SK-N-SH (cell line): Measurements from ENCODE around the gene RAB25. TPM values are rescaled to one million over a fixed set of nuclear protein-coding genes. Genes with fewer than 3 reads are reported as not detected.
A peak's percentile ranks its signal among the peaks of the same experiment; 100 is the strongest.

Source experiments
- CHD2 ChIP-seq: fragments of 150-350 bp; IDR thresholded peaks from 2 replicates; pipeline ENCODE4 v1.6.1; 2018; ENCODE audit warnings: low read length; ENCODE audit not compliant: partially characterized antibody
- EP300 ChIP-seq, 2 experiments: IDR thresholded peaks; 2 replicates each; pipeline versions ENCODE4 v1.4.0 to v1.6.1; 2012; ENCODE audit warnings: borderline replicate concordance in 1 of 2, low read depth in 1 of 2, low read length in 1 of 2
- EZH2phosphoT487 ChIP-seq: fragments of 200-600 bp; sonication (generic); IDR thresholded peaks from 2 replicates; pipeline ENCODE4 v1.6.1; 2017; ENCODE audit warnings: low read depth, mixed run types, mild to moderate bottlenecking, antibody characterized with exemption, moderate library complexity, borderline replicate concordance
- FOSL2 ChIP-seq: IDR thresholded peaks from 2 replicates; pipeline ENCODE4 v1.4.0; 2012; ENCODE audit warnings: low read depth, mild to moderate bottlenecking, moderate library complexity, borderline replicate concordance
- FOXJ3 ChIP-seq: sonication (generic); formaldehyde crosslinking; IDR thresholded peaks from 2 replicates; pipeline ENCODE4 v1.5.1; 2020; ENCODE audit warnings: mild to moderate bottlenecking, missing genetic modification reagents
- FOXM1 ChIP-seq: IDR thresholded peaks from 2 replicates; pipeline ENCODE4 v1.4.0; 2012; ENCODE audit warnings: low read depth, mild to moderate bottlenecking
- MAX ChIP-seq: IDR thresholded peaks from 2 replicates; pipeline ENCODE4 v1.4.0; 2012; ENCODE audit warnings: low read depth
- MEF2A ChIP-seq: IDR thresholded peaks from 2 replicates; pipeline ENCODE4 v1.4.0; 2012; ENCODE audit warnings: low read depth, borderline replicate concordance
- MXI1 ChIP-seq: IDR thresholded peaks from 2 replicates; pipeline ENCODE4 v1.6.1; 2012; ENCODE audit warnings: mild to moderate bottlenecking, low read depth, low read length, improper control_type of control experiment
- NFIC ChIP-seq: IDR thresholded peaks from 2 replicates; pipeline ENCODE4 v1.4.0; 2012; ENCODE audit warnings: borderline replicate concordance
- NRF1 ChIP-seq: IDR thresholded peaks from 2 replicates; pipeline ENCODE4 v1.6.1; 2012; ENCODE audit warnings: low read depth, mild to moderate bottlenecking, low read length
- RXRA ChIP-seq: IDR thresholded peaks from 2 replicates; pipeline ENCODE4 v1.4.0; 2012; ENCODE audit warnings: low read depth, mild to moderate bottlenecking, borderline replicate concordance
- SIN3A ChIP-seq: IDR thresholded peaks from 2 replicates; pipeline ENCODE4 v1.6.1; 2012; ENCODE audit warnings: low read depth, mild to moderate bottlenecking, low read length, moderate library complexity, borderline replicate concordance
- TAF1 ChIP-seq: IDR thresholded peaks from 2 replicates; pipeline ENCODE4 v1.6.1; 2012; ENCODE audit warnings: low read depth, mild to moderate bottlenecking, low read length, moderate library complexity, borderline replicate concordance
- TCF12 ChIP-seq: IDR thresholded peaks from 2 replicates; pipeline ENCODE4 v1.4.0; 2012
- TEAD4 ChIP-seq: IDR thresholded peaks from 2 replicates; pipeline ENCODE4 v1.4.0; 2012; ENCODE audit warnings: mild to moderate bottlenecking, borderline replicate concordance; ENCODE audit not compliant: insufficient read depth
- YY1 ChIP-seq: IDR thresholded peaks from 2 replicates; pipeline ENCODE4 v1.4.0; 2012; ENCODE audit warnings: low read depth, mild to moderate bottlenecking
- polyA plus RNA-seq, 3 experiments: library from polyadenylated mRNA; depleted of rRNA; stranded (reverse); fragments of >200 nt; gene quantifications; 2 replicates each; pipeline ENCODE4 v1.2.3, GENCODE V29; 2012
- TF ChIP-seq, protein P1 (sequence below): fragments of 200-600 bp; sonication (generic); IDR thresholded peaks from 2 replicates; pipeline ENCODE4 v1.6.1; 2017; ENCODE audit warnings: antibody characterized with exemption, mild to moderate bottlenecking, moderate library complexity
- TF ChIP-seq, protein P2 (sequence below): IDR thresholded peaks from 2 replicates; pipeline ENCODE4 v1.4.0; 2012; ENCODE audit warnings: low read depth, borderline replicate concordance
- TF ChIP-seq, protein P3 (sequence below): fragments of 150-350 bp; IDR thresholded peaks from 2 replicates; pipeline ENCODE4 v1.6.1; 2017; ENCODE audit warnings: antibody characterized with exemption, low read length, low read depth, borderline replicate concordance

Gene RAB25
- polyA plus RNA-seq, 1 of the 3 experiments (the other 2 are of a cell fraction), result not detected

GRCh38 chr1:156114101-156114918, 53.4 kb downstream of the RAB25 start, which contains the start of gene LMNA (continued):
- TF ChIP-seq RXRA (peak; percentile 86; the same call in 1 of the 2 replicates), CHD2 (peak; percentile 38), MAX (peak; percentile 94), MEF2A (peak; percentile 55; the same call in 1 of the 2 replicates), TAF1 (peak; percentile 99), EZH2phosphoT487 (no peak), FOSL2 (peak; percentile 100), TEAD4 (no peak), MXI1 (peak; percentile 73), NRF1 (no peak), NFIC (peak; percentile 98), EP300 (IDR thresholded peaks at IDR 0.05; ENCODE audit: borderline replicate concordance in 1 of 2, low read depth in 1 of 2, low read length in 1 of 2) (peak in 1 of 2 experiments; percentile 88; a peak in 1 of 4 replicates), TCF12 (peak; percentile 79), FOXM1 (peak; percentile 75; the same call in 1 of the 2 replicates), SIN3A (peak; percentile 89), YY1 (no peak), FOXJ3 (CRISPR knock-in tag) (no peak)
- TF ChIP-seq, protein P1, sequence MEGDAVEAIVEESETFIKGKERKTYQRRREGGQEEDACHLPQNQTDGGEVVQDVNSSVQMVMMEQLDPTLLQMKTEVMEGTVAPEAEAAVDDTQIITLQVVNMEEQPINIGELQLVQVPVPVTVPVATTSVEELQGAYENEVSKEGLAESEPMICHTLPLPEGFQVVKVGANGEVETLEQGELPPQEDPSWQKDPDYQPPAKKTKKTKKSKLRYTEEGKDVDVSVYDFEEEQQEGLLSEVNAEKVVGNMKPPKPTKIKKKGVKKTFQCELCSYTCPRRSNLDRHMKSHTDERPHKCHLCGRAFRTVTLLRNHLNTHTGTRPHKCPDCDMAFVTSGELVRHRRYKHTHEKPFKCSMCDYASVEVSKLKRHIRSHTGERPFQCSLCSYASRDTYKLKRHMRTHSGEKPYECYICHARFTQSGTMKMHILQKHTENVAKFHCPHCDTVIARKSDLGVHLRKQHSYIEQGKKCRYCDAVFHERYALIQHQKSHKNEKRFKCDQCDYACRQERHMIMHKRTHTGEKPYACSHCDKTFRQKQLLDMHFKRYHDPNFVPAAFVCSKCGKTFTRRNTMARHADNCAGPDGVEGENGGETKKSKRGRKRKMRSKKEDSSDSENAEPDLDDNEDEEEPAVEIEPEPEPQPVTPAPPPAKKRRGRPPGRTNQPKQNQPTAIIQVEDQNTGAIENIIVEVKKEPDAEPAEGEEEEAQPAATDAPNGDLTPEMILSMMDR, result 0 out of 2 replicates have a peak, but pooled peaks have one; percentile 6
- TF ChIP-seq, protein P2, sequence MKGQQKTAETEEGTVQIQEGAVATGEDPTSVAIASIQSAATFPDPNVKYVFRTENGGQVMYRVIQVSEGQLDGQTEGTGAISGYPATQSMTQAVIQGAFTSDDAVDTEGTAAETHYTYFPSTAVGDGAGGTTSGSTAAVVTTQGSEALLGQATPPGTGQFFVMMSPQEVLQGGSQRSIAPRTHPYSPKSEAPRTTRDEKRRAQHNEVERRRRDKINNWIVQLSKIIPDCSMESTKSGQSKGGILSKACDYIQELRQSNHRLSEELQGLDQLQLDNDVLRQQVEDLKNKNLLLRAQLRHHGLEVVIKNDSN, result peak; percentile 77; the same call in 1 of the 2 replicates
- TF ChIP-seq, protein P3, sequence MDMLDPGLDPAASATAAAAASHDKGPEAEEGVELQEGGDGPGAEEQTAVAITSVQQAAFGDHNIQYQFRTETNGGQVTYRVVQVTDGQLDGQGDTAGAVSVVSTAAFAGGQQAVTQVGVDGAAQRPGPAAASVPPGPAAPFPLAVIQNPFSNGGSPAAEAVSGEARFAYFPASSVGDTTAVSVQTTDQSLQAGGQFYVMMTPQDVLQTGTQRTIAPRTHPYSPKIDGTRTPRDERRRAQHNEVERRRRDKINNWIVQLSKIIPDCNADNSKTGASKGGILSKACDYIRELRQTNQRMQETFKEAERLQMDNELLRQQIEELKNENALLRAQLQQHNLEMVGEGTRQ, result peak; percentile 41
